SK-N-SH (cell line): ENCODE measurements around the gene NME5.

ENCODE experiments used
- CHD2 ChIP-seq: fragments of 150-350 bp; IDR thresholded peaks from 2 replicates; pipeline ENCODE4 v1.6.1; 2018; ENCODE audit warnings: low read length; ENCODE audit not compliant: partially characterized antibody
- CTCF ChIP-seq: fragments of 200-600 bp; sonication (generic); IDR thresholded peaks from 2 replicates; pipeline ENCODE4 v1.6.1; 2017; ENCODE audit warnings: antibody characterized with exemption, mild to moderate bottlenecking, moderate library complexity
- SMC3 ChIP-seq: IDR thresholded peaks from 2 replicates; pipeline ENCODE4 v1.6.1; 2012; ENCODE audit warnings: low read depth, low read length, improper control_type of control experiment
- TEAD4 ChIP-seq: IDR thresholded peaks from 2 replicates; pipeline ENCODE4 v1.4.0; 2012; ENCODE audit warnings: mild to moderate bottlenecking, borderline replicate concordance; ENCODE audit not compliant: insufficient read depth
- USF2 ChIP-seq: fragments of 150-350 bp; IDR thresholded peaks from 2 replicates; pipeline ENCODE4 v1.6.1; 2017; ENCODE audit warnings: antibody characterized with exemption, low read length, low read depth, borderline replicate concordance

- TF ChIP-seq SMC3 (no peak), TEAD4 (no peak), CTCF (no peak), CHD2 (no peak), USF2 (no peak)
Measured at GRCh38 chr5:138140268-138140667, 1.0 kb upstream of the NME5 start.
